Effector memory CD8-positive, alpha-beta T cell (primary cell): ENCODE data around the gene ANKLE1.

Experiments
- ATAC-seq: fragments of 150-1000 bp; cut with Tn5 transposase; replicated peaks from 2 replicates; pipeline ENCODE4 v1.10.0; 2021; ENCODE audit warnings: mild to moderate bottlenecking, moderate library complexity
- DNase-seq, 3 experiments: peaks; one replicate each; pipeline ENCODE4 v3.0.0; 2021
- H3K27ac Mint-ChIP-seq, 2 donors: one replicate each; pipeline ENCODE4 v1.8.0; 2022; ENCODE audit warnings: mild to moderate bottlenecking in 2 of 2, mixed read lengths in 2 of 2, moderate library complexity in 2 of 2
- H3K27me3 Mint-ChIP-seq, 2 donors: one replicate each; pipeline ENCODE4 v1.8.0; 2022; ENCODE audit warnings: mixed read lengths in 2 of 2
- H3K36me3 Mint-ChIP-seq: one replicate; pipeline ENCODE4 v1.8.0; 2022; ENCODE audit warnings: mild to moderate bottlenecking, moderate library complexity, mixed read lengths; ENCODE audit not compliant: insufficient read depth
- H3K4me1 Mint-ChIP-seq, 2 donors: one replicate each; pipeline ENCODE4 v1.8.0; 2022; ENCODE audit warnings: low read depth in 2 of 2, mixed read lengths in 2 of 2
- H3K4me3 Mint-ChIP-seq, 2 donors: one replicate each; pipeline ENCODE4 v1.8.0; 2022; ENCODE audit warnings: mild to moderate bottlenecking in 2 of 2, mixed read lengths in 2 of 2, moderate library complexity in 2 of 2
- H3K9me3 Mint-ChIP-seq, 2 donors: one replicate each; pipeline ENCODE4 v1.8.0; 2022; ENCODE audit warnings: mixed read lengths in 2 of 2

Gene ANKLE1

DNA sequence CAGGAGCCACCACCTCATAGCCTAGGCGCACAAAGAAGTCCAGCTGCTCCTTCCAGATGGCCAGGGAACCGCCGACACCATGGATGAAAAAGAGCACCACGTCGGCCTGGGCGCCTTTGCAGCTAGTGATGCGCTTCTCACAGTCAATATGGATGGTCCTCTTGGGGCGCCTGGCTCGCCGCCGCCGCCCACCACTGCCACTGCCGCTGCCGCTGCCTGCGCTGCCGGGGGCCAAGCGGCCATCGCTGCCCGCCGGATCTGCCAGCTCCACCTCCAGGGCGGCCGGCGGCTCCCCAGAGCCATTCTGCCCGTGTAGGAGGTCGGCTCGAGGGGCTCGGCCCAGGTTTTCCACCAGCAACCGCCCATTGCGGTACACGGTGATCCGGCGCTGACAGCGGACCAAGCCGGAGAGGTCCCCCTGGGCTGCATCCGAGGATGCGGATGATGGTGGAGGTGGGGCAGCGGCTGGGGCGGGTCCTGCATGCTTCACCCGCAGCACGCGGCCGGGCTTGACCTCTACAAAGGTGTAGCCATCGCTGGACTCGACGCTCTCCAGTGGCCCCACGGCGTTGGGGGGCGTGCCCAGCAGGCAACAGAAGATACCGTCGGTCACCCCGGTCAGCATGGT lies 19.4 kb downstream of the ANKLE1 start:
- peak overlapping the region; percentile 3 to 45 for H3K4me3 Mint-ChIP-seq
- peaks cover 15% of the 10 kb centered on the region for H3K36me3 Mint-ChIP-seq
- no peak overlapping the region for H3K27ac Mint-ChIP-seq
- no peaks in the 10 kb centered on the region for H3K9me3 Mint-ChIP-seq
- DNase-seq (no peak), ATAC-seq (no peak)
- H3K4me1 Mint-ChIP-seq = peaks cover 14 to 19% of the 10 kb centered on the region in 2 donors
- H3K27me3 Mint-ChIP-seq = no peaks in the 10 kb centered on the region

DNA sequence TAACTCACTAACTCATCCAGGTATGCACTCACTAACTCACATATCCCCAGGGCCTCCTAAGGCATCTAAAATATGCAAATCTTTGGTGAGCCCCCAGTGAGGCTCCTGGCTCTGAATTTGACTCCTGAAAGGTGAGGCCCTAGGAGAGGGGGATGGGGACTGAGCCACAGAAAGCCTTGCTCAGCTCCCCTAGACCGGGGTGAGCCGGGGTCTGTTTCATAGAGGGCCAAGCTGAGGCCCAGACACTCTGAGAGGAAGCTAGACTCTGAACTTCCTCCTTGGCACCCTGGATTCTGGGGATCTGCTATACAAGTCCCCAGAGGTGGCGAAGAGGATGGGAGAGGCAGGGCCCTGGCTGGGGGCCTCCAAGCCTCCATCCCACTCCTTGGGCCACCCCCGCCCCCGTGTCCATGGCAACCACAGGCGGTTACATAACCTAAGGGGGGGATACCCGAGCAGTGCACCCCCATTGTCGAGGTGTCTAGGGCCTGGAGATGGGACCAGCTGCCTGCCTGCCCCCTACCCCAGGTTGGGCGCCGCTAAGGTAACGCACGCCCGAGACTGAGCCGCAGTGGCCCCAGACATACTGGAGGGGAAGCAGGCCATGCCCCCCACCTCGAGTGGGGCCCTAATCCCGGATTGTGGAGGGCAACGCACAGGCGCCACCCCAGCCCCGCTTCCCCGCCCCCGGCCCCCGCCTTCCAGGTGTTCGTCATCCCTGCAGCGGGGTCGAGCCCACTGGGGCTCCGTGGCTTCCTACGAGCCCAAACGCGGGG lies 20.9 kb downstream of the ANKLE1 start:
- Mint-ChIP-seq H3K27ac (peak overlapping the region in 1 of 2 donors; percentile 78), H3K4me3 (peak overlapping the region; percentile 74 to 86), H3K9me3 (no peaks in the 10 kb centered on the region), H3K27me3 (no peaks in the 10 kb centered on the region), H3K4me1 (peaks cover 20% of the 10 kb centered on the region in 2 donors), H3K36me3 (peaks cover 17% of the 10 kb centered on the region)
- DNase-seq = no peak
- ATAC-seq = no peak

DNA sequence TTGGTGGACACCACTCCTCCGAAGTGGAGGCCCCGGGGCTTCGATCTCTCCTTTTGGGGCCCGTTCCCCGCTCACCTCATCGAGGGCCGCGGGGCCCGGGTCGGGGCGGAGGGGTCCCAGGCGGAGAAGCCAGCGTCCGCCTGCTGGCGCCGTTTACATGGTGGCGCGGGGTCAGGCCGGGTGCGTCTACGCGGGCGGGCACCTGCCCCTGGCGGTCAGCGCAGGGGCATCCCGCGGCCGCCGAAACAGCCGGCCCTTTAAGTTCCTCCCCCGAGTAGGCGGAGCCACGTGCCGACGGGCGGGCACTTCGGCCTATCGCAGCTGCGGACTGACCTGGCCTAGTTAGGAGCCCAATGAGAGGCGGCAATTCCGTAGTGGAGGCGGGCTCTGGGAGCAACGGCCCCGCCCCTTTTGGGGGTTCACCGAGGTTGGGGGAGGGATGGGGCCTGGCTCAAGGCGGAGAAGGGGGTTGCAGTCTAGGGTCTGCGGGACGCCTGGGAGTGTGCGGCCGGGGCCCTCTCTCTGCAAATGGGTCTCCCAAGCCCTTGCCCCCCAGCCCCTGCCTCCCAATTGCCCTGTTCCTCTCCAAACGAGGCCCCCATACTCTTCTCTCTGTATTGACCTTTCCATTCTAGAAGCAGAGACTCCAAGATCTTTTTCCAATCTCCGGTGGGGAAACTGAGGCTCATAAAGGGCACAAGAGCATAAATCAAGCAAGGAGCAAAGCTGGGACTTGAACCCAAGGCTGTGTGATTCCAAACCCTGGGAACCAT lies 21.7 kb downstream of the ANKLE1 start, which contains the start of gene ABHD8:
ABHD8 (minus strand) TSS at position 259 of the 773 bp plus-strand sequence. CDS start 1,809 bp downstream, outside the sequence.
- peaks cover 17% of the 10 kb centered on the region for H3K36me3 Mint-ChIP-seq

DNA sequence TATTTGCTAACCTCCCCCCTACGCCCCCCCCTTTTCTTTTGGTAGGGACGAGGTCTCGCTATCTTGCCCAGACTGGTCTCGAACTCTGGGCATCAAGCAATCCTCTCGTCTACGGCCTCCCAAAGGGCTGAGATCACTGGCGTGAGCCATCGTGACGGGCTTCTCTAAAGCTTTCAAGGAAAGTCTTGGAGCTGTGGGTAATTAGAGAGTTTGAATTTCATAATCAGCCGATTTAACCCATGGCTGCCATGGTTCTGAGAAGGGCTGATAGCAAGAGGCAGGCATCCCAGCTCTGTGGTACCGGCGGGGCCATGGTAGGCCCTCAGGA lies 22.2 kb downstream of the ANKLE1 start:
- Mint-ChIP-seq H3K9me3 (no peaks in the 10 kb centered on the region), H3K4me3 (peak overlapping the region; percentile 74 to 86), H3K4me1 (peaks cover 24 to 25% of the 10 kb centered on the region in 2 donors), H3K27ac (peak overlapping the region in 1 of 2 donors; percentile 78), H3K27me3 (no peaks in the 10 kb centered on the region), H3K36me3 (peaks cover 19% of the 10 kb centered on the region)
- ATAC-seq (no peak), DNase-seq (no peak)

More for the DNA sequence above, 21.7 kb downstream of the ANKLE1 start, which contains the start of gene ABHD8:
- DNase-seq = peak; percentile 91 to 94 (median 92)
- Mint-ChIP-seq H3K9me3 (no peaks in the 10 kb centered on the region), H3K27me3 (no peaks in the 10 kb centered on the region), H3K27ac (peak within 1 kb of the TSS in 1 of 2 donors; percentile 78), H3K4me1 (peaks cover 24 to 25% of the 10 kb centered on the region in 2 donors), H3K4me3 (peak within 1 kb of the TSS; percentile 74 to 86)
- peak; percentile 68 for ATAC-seq

DNA sequence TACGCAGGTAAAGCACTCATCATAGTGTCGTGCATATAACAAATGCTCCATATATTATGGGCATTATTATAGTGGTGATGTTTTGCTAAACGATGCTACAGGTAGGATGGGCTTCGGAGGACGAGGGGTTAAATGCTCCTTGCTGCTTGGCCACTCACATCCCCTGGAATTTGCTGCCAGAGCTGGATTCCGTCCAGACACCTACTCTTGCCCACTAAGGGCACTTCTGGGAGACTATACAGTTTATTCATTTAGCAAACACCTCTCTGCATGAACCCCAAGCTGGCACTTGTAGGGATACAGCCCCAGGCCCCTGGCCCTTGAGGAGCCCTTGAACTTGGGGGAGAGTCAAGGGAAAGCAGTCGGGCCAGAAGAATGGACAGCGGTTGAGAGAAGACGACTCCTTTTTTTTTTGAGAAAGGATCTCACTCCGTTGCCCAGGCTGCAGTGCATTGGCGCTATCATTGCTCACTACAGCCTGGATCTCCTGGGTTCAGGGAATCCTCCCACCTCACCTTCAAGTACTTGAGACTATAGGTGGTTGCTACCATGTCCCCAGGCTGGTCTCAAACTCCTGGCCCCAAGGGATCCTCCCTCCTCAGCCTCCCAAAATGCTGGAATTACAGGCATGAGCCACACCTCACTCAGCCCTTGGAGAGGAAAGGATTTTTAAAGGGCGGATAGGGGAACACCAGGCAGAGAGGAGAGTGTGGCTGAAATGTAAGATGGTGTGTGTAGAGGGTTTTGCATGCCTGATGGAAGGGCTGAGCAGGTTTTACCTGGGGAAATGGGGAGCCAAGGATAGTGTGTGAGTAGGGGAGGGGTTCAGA lies 22.9 kb downstream of the ANKLE1 start:
- Mint-ChIP-seq H3K36me3 (peaks cover 25% of the 10 kb centered on the region), H3K4me3 (peak overlapping the region; percentile 84 to 86), H3K27me3 (no peaks in the 10 kb centered on the region), H3K9me3 (no peaks in the 10 kb centered on the region), H3K27ac (peak overlapping the region in 1 of 2 donors; percentile 70), H3K4me1 (peaks cover 29 to 32% of the 10 kb centered on the region in 2 donors)
- no peak for DNase-seq
- no peak for ATAC-seq

DNA sequence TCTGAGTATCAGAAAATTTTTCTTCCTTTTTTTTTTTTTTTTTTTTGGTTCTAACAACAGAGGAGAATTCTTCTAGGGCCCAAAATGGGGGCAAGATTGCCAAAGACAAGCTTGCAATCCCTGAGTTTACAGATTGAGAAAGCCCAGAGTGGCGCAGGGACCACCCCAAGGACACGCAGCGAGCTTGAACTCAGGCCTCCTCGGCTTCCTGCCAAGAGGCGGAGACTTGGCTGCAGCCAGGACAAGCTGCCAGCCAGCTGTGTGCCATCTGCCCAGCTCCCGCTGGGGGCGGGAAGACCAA lies 23.5 kb downstream of the ANKLE1 start:
- peaks cover 32 to 36% of the 10 kb centered on the region in 2 donors for H3K4me1 Mint-ChIP-seq
- DNase-seq (no peak), ATAC-seq (no peak)
- peaks cover 23% of the 10 kb centered on the region for H3K36me3 Mint-ChIP-seq
- peak overlapping the region; percentile 84 to 86 for H3K4me3 Mint-ChIP-seq
- no peaks in the 10 kb centered on the region for H3K9me3 Mint-ChIP-seq
- H3K27me3 Mint-ChIP-seq = no peaks in the 10 kb centered on the region
- H3K27ac Mint-ChIP-seq = peak overlapping the region in 1 of 2 donors; percentile 70

DNA sequence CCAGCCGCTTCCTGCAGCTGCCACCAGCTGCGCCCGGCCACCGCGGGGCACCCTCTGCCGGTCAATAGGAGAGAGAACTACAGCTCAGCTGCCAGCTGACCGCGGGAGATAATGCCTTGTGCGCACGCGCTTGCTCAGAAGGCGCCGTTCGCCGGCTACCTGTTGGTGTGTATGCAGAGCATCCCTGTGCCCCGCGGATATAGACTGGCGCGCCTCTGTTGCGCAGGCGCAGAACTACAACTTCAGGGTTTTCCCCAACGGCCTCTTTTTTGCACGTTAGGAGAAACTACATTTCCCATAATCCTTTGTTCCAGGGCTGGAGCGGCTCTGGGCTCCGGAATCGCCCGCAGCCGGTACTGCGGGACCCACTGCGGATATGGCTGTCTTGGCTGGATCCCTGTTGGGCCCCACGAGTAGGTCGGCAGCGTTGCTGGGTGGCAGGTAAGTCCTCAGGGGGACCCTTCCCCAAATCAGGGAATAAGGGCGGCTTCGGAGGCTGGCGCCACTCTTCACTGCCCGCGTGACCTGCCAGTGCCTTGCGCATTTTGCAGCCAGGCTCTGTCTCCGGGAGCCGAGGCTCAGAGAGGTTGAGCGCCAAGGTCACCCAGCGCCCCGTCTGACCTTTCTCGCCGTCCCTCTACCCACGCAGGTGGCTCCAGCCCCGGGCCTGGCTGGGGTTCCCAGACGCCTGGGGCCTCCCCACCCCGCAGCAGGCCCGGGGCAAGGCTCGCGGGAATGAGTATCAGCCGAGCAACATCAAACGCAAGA lies 24.0 kb downstream of the ANKLE1 start, which contains the start of gene MRPL34:
MRPL34 (plus strand) TSS at position 356 of the 768 bp plus-strand sequence; CDS start at position 377, 21 bp downstream.
- Mint-ChIP-seq H3K9me3 (no peaks in the 10 kb centered on the region), H3K27ac (peak within 1 kb of the TSS in 1 of 2 donors; percentile 70), H3K36me3 (peaks cover 23% of the 10 kb centered on the region), H3K4me3 (peak within 1 kb of the TSS; percentile 84 to 86), H3K27me3 (no peaks in the 10 kb centered on the region), H3K4me1 (peaks cover 36 to 41% of the 10 kb centered on the region in 2 donors)
- peak; percentile 61 for ATAC-seq
- DNase-seq = peak; percentile 88 to 92 (median 91)

DNA sequence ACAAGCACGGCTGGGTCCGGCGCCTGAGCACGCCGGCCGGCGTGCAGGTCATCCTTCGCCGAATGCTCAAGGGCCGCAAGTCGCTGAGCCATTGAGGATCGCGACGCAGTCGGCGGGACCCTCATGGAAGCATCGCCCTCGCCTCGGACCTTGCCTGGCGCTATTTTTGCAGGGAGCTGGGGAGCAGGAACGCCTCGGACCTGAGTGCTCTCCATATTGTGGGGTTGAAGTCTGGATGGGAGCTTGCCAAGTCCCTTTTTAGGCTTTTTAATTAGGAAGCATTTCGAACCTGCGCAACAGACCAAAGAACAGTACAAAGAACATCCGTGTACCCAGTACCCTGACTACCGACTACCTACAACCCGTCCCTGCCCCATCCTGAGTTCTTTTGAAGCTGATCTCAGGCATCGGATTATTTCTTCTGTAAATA lies 24.6 kb downstream of the ANKLE1 start:
- H3K9me3 Mint-ChIP-seq = no peaks in the 10 kb centered on the region
- ATAC-seq (no peak), DNase-seq (no peak)
- H3K4me3 Mint-ChIP-seq = peak overlapping the region; percentile 84 to 86
- H3K27me3 Mint-ChIP-seq = no peaks in the 10 kb centered on the region
- H3K36me3 Mint-ChIP-seq = peaks cover 25% of the 10 kb centered on the region
- H3K27ac Mint-ChIP-seq = peak overlapping the region in 1 of 2 donors; percentile 70
- peaks cover 40 to 44% of the 10 kb centered on the region in 2 donors for H3K4me1 Mint-ChIP-seq

DNA sequence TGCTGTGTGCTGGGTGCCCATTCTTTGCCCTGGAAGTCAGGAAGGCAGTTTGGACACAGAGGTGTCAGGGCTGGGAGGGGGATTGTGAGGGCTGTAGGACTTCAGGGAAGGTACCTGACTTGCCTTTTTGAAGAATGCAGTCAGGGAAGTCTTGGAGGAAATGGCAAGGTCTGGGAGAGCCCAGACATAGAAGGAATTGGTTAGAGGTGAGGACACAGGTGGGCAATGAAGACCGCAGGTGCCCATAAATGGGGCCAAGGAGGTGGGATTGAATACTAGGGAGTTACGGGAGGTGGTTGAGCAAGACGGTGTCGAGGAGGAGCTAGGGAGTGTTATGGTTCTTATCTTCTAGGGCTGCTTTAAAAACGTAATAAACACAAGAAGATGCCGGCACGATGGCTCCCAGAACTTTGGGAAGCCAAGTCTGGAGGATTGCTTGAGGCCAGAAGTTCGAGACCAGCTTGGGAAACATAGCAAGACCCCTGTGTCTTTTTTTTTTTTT lies 26.2 kb downstream of the ANKLE1 start:
- Mint-ChIP-seq H3K4me3 (peak overlapping the region; percentile 65 to 86), H3K36me3 (peaks cover 27% of the 10 kb centered on the region), H3K27me3 (no peaks in the 10 kb centered on the region), H3K4me1 (peaks cover 43 to 46% of the 10 kb centered on the region in 2 donors), H3K27ac (peak overlapping the region in 1 of 2 donors; percentile 56), H3K9me3 (no peaks in the 10 kb centered on the region)
- no peak for ATAC-seq
- DNase-seq = no peak

DNA sequence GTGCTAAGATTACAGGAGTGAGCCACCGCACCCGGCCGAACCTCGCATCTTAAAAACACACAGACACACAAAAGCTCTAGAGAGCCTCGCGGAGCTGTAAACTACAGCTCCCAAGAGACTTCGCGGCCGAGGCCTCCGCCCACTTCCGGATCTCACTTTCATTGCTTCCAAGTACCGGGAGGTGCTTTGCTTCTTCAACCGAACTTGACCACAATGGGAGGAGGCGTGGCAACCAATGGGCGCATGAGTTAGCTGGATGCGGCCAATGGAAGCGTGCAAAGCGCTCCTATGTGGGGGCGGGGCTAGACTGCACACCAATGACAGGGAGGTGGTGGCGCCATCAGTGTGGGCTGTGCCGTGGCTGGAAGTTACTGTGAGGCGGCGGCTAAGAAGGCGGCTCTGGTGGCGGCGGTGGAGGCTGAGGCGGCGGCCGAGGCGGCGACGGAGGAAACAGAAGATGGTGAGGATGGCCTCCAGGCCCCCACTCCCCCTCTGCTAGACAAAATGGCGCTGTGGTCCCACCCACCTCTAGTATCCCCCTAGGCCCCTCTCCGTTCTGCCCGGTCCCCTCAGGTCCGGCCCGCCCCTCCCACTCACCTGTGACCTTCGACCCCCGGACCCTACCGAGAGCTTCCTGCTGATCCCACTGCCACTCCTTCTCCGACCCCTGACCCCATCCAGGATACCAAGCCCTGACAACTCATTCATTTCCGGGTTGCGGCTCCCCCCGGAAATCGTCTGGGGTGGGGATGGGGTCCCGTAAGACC lies 27.7 kb downstream of the ANKLE1 start, which contains the start of gene DDA1:
DDA1 (plus strand) TSS at position 366 of the 767 bp plus-strand sequence; CDS start at position 458, 92 bp downstream.
- ATAC-seq = peak; percentile 80

DNA sequence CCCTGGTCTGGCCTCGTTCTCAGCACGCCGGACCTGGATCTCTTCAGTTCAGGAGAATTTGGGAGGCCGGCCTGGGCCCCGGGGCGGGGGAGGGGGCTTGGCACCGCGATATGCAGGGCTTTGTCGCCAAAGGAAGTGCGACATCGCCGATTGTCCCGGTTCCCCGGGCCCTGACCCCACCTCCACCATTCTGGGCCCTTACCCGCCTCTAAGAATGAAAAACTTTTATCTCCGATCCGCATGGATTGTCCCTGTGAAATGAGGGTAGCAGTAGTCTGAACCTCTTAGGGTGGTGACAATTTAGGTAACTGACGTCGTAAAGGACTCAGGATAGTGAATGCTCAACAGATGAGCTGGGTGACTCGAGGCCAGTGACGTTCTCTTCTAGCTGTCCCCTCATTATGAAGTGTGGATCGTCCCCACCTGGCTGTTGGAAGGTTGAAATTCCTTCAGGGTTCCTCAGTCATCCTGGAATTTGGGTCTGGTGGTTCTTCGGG lies 28.3 kb downstream of the ANKLE1 start:
- no peak for DNase-seq
- peak overlapping the region; percentile 91 to 95 for H3K4me3 Mint-ChIP-seq
- peaks cover 33 to 34% of the 10 kb centered on the region in 2 donors for H3K4me1 Mint-ChIP-seq
- H3K36me3 Mint-ChIP-seq = peaks cover 40% of the 10 kb centered on the region
- no peaks in the 10 kb centered on the region for H3K9me3 Mint-ChIP-seq
- no peaks in the 10 kb centered on the region for H3K27me3 Mint-ChIP-seq
- peak overlapping the region; percentile 93 to 95 for H3K27ac Mint-ChIP-seq
- ATAC-seq = no peak

More for the DNA sequence above, 27.7 kb downstream of the ANKLE1 start, which contains the start of gene DDA1:
- Mint-ChIP-seq H3K4me3 (peak within 1 kb of the TSS; percentile 91 to 95), H3K27ac (peak within 1 kb of the TSS; percentile 93 to 95), H3K36me3 (peaks cover 39% of the 10 kb centered on the region), H3K9me3 (no peaks in the 10 kb centered on the region), H3K4me1 (peaks cover 37 to 40% of the 10 kb centered on the region in 2 donors), H3K27me3 (no peaks in the 10 kb centered on the region)
- peak; percentile 96 to 99 (median 97) for DNase-seq
